ENCODE data around the gene BUB1B. TPM values are rescaled to one million over a fixed set of nuclear protein-coding genes. Genes with fewer than 3 reads are reported as not detected.

Gene BUB1B
- polyA plus RNA-seq, 1 of the 3 experiments (the other 2 are of a cell fraction) = 12.6 TPM

DNA sequence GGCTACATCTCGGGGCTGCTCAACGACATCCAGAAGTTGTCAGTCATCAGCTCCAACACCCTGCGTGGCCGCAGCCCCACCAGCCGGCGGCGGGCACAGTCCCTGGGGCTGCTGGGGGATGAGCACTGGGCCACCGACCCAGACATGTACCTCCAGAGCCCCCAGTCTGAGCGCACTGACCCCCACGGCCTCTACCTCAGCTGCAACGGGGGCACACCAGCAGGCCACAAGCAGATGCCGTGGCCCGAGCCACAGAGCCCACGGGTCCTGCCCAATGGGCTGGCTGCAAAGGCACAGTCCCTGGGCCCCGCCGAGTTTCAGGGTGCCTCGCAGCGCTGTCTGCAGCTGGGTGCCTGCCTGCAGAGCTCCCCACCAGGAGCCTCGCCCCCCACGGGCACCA, 105.0 kb downstream of the BUB1B start:
- no peak for DNase-seq
- no peaks in the 10 kb centered on the region for H4K20me1 ChIP-seq (ENCODE audit: insufficient read depth)
- ChIA-PET POLR2A (no interaction called here), CTCF (interaction anchor here (7.4 to 25.6 kb wide), 4 partner anchors 8 to 58 kb away, joined by 61 to 868 read pairs (median 410); partner anchors contain the start of gene PAK6)
- WGBS (ENCODE audit: low lambda C conversion rate) = 100% methylated on average over 3 of the region's 20 CpGs
- no peaks in the 10 kb centered on the region for H3K27me3 ChIP-seq (ENCODE audit: insufficient read depth)
- peaks cover 0 to 2% of the 10 kb centered on the region in 2 experiments; a peak in 1 of 4 replicates for H3K4me1 ChIP-seq (ENCODE audit: control insufficient read depth in 1 of 2, insufficient read depth in 2 of 2, low read depth in 1 of 2, low read length in 1 of 2)
- peaks cover 5% of the 10 kb centered on the region for H3F3A ChIP-seq (replicated peaks; ENCODE audit: insufficient read depth)
- no peak overlapping the region for H3K4me3 ChIP-seq (ENCODE audit: low read depth in 2 of 2, low read length in 1 of 2)
- no peak overlapping the region for H2AFZ ChIP-seq (ENCODE audit: low read depth)
- H3K79me2 ChIP-seq (ENCODE audit: insufficient read depth) = no peaks in the 10 kb centered on the region
- no peaks in the 10 kb centered on the region for H3K36me3 ChIP-seq (replicated peaks in 1 of 2; ENCODE audit: control insufficient read depth in 1 of 2, insufficient read depth in 2 of 2, low read length in 1 of 2)
- no peak for TF ChIP-seq FOXJ3 (CRISPR knock-in tag; IDR thresholded peaks at IDR 0.05)
- TF ChIP-seq ELF1 (IDR thresholded peaks at IDR 0.05) = no peak
- TF ChIP-seq NRF1 (IDR thresholded peaks at IDR 0.05; ENCODE audit: low read depth, low read length) = no peak
- no peak for TF ChIP-seq EZH2phosphoT487 (IDR thresholded peaks at IDR 0.05; ENCODE audit: borderline replicate concordance, low read depth)
- no peaks in the 10 kb centered on the region for H3K9me2 ChIP-seq
- H3K9ac ChIP-seq = no peak overlapping the region
- no peak overlapping the region for H3K4me2 ChIP-seq
- peak overlapping the region in 1 of 2 experiments; percentile 70; a peak in 1 of 4 replicates for H3K27ac ChIP-seq (ENCODE audit: low read depth in 2 of 2, low read length in 1 of 2)
- no peaks in the 10 kb centered on the region for H3K9me3 ChIP-seq

DNA sequence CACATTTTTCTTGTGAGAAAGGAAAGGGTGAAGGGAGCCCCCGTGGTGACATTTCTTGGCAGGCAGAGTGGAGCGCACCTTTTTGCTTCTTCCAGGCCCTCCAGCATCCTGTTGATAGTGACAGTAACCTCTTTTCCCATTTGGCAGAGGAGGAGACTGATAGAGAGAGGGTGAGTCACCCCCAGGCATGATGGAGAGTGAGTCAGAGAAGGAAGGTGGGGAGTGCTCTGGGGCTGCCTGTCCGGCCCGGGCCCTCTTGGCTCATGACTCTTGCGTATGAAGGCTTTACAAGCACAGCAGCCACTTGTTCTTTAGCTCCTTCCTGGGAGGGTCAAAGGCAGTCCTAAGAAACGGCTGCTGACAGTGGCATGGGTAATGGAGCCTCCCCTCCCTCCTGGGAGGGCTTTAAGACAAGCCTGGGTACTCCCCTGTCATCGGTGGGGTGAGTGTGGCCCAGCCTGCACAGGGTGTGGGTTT, 106.0 kb downstream of the BUB1B start:
- Histone ChIP-seq H3K4me2 (0 out of 2 replicates have a peak overlapping the region, but pooled peaks have one; percentile 39), H3K9ac (no peak overlapping the region), H3K27me3 (ENCODE audit: insufficient read depth) (no peaks in the 10 kb centered on the region), H4K20me1 (ENCODE audit: insufficient read depth) (no peaks in the 10 kb centered on the region), H2AFZ (ENCODE audit: low read depth) (no peak overlapping the region), H3K9me3 (no peaks in the 10 kb centered on the region), H3F3A (replicated peaks; ENCODE audit: insufficient read depth) (peaks cover 5% of the 10 kb centered on the region), H3K9me2 (no peaks in the 10 kb centered on the region), H3K79me2 (ENCODE audit: insufficient read depth) (no peaks in the 10 kb centered on the region), H3K36me3 (replicated peaks in 1 of 2; ENCODE audit: control insufficient read depth in 1 of 2, insufficient read depth in 2 of 2, low read length in 1 of 2) (no peaks in the 10 kb centered on the region), H3K27ac (ENCODE audit: low read depth in 2 of 2, low read length in 1 of 2) (peak overlapping the region in 1 of 2 experiments; percentile 70; a peak in 2 of 4 replicates), H3K4me1 (ENCODE audit: control insufficient read depth in 1 of 2, insufficient read depth in 2 of 2, low read depth in 1 of 2, low read length in 1 of 2) (peaks cover 0 to 2% of the 10 kb centered on the region in 2 experiments; a peak in 1 of 4 replicates), H3K4me3 (ENCODE audit: low read depth in 2 of 2, low read length in 1 of 2) (no peak overlapping the region)
- CTCF ChIA-PET = interaction anchor here (1.0 to 25.6 kb wide), 5 partner anchors 7 to 59 kb away, joined by 3 to 868 read pairs (median 100); partner anchors contain the start of genes ANKRD63 and PAK6
- no peak for DNase-seq
- TF ChIP-seq POLR2AphosphoS5 (IDR thresholded peaks at IDR 0.05; ENCODE audit: low read depth, low read length) = no peak
- no peak for TF ChIP-seq TAF1 (IDR thresholded peaks at IDR 0.05; ENCODE audit: borderline replicate concordance, low read depth, low read length)
- TF ChIP-seq, protein P1, sequence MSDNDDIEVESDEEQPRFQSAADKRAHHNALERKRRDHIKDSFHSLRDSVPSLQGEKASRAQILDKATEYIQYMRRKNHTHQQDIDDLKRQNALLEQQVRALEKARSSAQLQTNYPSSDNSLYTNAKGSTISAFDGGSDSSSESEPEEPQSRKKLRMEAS (IDR thresholded peaks at IDR 0.05; ENCODE audit: low read depth) = peak; percentile 24; the same call in 1 of the 2 replicates
- no peak for TF ChIP-seq SMC3 (IDR thresholded peaks at IDR 0.05; ENCODE audit: low read depth, low read length)
- no peak for TF ChIP-seq SIN3A (IDR thresholded peaks at IDR 0.05; ENCODE audit: borderline replicate concordance, low read depth, low read length)
- no peak for TF ChIP-seq GABPA (IDR thresholded peaks at IDR 0.05; ENCODE audit: low read depth)
- no peak for TF ChIP-seq RFX5 (IDR thresholded peaks at IDR 0.05; ENCODE audit: low read length)
- no peak for TF ChIP-seq RAD21 (IDR thresholded peaks at IDR 0.05; ENCODE audit: low read length)
- TF ChIP-seq, protein P2, sequence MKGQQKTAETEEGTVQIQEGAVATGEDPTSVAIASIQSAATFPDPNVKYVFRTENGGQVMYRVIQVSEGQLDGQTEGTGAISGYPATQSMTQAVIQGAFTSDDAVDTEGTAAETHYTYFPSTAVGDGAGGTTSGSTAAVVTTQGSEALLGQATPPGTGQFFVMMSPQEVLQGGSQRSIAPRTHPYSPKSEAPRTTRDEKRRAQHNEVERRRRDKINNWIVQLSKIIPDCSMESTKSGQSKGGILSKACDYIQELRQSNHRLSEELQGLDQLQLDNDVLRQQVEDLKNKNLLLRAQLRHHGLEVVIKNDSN (IDR thresholded peaks at IDR 0.05; ENCODE audit: borderline replicate concordance, low read depth) = no peak
- TF ChIP-seq, protein P3, sequence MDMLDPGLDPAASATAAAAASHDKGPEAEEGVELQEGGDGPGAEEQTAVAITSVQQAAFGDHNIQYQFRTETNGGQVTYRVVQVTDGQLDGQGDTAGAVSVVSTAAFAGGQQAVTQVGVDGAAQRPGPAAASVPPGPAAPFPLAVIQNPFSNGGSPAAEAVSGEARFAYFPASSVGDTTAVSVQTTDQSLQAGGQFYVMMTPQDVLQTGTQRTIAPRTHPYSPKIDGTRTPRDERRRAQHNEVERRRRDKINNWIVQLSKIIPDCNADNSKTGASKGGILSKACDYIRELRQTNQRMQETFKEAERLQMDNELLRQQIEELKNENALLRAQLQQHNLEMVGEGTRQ (IDR thresholded peaks at IDR 0.05; ENCODE audit: borderline replicate concordance, low read depth, low read length) = no peak
- TF ChIP-seq, protein P4, sequence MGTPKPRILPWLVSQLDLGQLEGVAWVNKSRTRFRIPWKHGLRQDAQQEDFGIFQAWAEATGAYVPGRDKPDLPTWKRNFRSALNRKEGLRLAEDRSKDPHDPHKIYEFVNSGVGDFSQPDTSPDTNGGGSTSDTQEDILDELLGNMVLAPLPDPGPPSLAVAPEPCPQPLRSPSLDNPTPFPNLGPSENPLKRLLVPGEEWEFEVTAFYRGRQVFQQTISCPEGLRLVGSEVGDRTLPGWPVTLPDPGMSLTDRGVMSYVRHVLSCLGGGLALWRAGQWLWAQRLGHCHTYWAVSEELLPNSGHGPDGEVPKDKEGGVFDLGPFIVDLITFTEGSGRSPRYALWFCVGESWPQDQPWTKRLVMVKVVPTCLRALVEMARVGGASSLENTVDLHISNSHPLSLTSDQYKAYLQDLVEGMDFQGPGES (IDR thresholded peaks at IDR 0.05; ENCODE audit: low read depth, low read length) = no peak
- TF ChIP-seq, protein P5, sequence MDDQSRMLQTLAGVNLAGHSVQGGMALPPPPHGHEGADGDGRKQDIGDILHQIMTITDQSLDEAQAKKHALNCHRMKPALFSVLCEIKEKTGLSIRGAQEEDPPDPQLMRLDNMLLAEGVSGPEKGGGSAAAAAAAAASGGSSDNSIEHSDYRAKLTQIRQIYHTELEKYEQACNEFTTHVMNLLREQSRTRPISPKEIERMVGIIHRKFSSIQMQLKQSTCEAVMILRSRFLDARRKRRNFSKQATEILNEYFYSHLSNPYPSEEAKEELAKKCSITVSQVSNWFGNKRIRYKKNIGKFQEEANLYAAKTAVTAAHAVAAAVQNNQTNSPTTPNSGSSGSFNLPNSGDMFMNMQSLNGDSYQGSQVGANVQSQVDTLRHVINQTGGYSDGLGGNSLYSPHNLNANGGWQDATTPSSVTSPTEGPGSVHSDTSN (IDR thresholded peaks at IDR 0.05) = 0 out of 2 replicates have a peak, but pooled peaks have one; percentile 24
- no peak for TF ChIP-seq FOXJ3 (CRISPR knock-in tag; IDR thresholded peaks at IDR 0.05)
- TF ChIP-seq MEF2A (IDR thresholded peaks at IDR 0.05; ENCODE audit: borderline replicate concordance, low read depth) = no peak
- peak; percentile 96 for TF ChIP-seq FOSL2 (IDR thresholded peaks at IDR 0.05; ENCODE audit: borderline replicate concordance, low read depth)
- TF ChIP-seq TEAD4 (IDR thresholded peaks at IDR 0.05; ENCODE audit: borderline replicate concordance, insufficient read depth) = no peak
- peak; percentile 55; the same call in 1 of the 2 replicates for TF ChIP-seq NFIC (IDR thresholded peaks at IDR 0.05; ENCODE audit: borderline replicate concordance)
- peak; percentile 53; the same call in 1 of the 2 replicates for TF ChIP-seq TCF12 (IDR thresholded peaks at IDR 0.05)
- TF ChIP-seq JUND (IDR thresholded peaks at IDR 0.05) = peak; percentile 89
- no peak for TF ChIP-seq MXI1 (IDR thresholded peaks at IDR 0.05; ENCODE audit: low read depth, low read length)
- 43% methylated on average over 6 of the region's 7 CpGs for whole genome bisulfite sequencing (ENCODE audit: low lambda C conversion rate)
- POLR2A ChIA-PET = no interaction called here
